ENCODE measurements around the gene FGFBP2.

The FGFBP2 gene

DNA sequence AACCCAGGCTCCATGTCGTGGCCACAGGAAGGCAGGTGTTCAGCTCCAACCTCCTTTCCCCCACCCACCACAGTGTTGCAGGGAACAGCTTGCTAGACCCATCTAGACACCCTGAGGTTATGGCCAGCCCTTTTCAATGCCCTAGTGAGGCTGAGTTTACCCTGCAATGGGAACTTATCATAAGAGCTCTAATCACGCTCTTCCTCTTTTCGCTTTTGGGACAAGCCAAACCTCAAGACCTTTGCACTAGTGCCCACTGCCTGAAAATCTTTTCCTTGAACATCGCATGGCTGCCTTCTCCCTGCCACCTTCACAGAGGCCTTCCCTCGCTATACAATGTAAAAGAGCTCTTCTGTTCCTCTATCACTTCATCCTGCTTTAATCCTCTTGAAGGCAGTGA lies 2.4 kb upstream of the FGFBP2 start:
- DNase-seq = no peak

GRCh38 chr4:15964159-15964558 lies 1.2 kb upstream of the FGFBP2 start:
- DNase-seq = no peak

DNA sequence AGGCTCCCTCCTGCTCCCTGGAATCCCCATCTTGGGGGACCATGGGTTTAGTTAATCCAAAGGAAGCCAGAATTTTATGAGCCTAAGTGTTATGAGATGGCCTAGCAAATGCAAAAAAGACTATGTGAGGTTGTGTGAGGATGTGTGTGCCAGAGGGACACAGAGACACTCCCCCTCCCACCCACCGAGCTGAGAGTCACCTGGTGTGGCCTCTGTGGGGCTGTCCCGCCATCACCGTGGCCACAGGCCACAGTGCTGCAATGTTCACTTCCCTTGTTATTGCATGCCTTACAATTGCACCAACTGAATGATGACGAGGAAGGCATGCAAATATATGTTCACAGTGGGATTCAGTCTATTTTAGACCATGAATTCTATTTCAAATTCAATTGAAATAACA lies 601 bp upstream of the FGFBP2 start:
- DNase-seq = no peak

- DNase-seq = no peak
Observed at GRCh38 chr4:15961781-15962510, 1.0 kb downstream of the FGFBP2 start.

GRCh38 chr4:15958562-15958961 lies 4.4 kb downstream of the FGFBP2 start:
- DNase-seq = no peak

GRCh38 chr4:15956179-15956850 lies 6.7 kb downstream of the FGFBP2 start:
- peak; percentile 76 for DNase-seq

DNA sequence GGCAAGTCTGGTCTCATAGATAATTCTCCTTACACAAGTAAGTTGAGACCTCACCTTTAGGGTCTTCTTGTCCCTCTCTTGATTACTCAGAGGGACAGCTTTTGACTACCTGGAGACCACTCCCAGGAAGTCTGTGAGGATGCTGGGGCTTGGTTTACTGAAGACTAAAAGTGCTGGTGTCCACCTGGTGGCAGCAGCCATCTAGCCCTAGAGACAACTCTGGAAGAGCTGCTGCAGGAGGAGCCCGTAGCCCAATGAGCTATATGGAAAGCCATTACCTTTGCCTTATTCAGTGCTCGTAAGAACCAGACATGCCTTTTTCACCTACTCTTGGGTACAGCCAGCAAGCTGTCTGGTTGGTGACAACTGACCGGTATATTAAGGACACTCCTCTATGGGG lies 7.3 kb downstream of the FGFBP2 start:
- DNase-seq = no peak

GRCh38 chr4:15953625-15954024 lies 9.3 kb downstream of the FGFBP2 start:
- no peak for DNase-seq

GRCh38 chr4:15951781-15952180 lies 11.2 kb downstream of the FGFBP2 start:
- DNase-seq = no peak

DNA sequence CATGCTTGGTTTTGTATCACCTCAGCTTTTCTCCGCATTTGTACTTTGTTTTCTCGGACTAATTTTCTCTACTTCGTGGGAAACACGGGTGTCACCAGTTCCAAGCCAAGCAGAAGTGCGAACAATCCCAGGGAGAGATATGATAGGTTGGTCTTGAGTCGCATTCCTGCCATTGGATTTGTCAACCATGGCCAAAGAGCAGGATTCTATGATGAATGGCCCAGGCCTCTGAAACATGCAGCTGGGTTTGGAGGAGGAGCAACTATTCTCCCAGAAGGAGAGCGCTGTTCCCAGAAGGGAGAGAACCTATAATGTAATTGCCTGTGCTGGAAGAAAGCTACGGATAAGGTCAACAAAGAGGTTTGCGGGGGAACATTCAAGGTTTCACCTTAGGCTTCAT lies 14.1 kb downstream of the FGFBP2 start:
- no peak for DNase-seq

GRCh38 chr4:15947684-15948083 lies 15.3 kb downstream of the FGFBP2 start:
- DNase-seq = no peak

DNA sequence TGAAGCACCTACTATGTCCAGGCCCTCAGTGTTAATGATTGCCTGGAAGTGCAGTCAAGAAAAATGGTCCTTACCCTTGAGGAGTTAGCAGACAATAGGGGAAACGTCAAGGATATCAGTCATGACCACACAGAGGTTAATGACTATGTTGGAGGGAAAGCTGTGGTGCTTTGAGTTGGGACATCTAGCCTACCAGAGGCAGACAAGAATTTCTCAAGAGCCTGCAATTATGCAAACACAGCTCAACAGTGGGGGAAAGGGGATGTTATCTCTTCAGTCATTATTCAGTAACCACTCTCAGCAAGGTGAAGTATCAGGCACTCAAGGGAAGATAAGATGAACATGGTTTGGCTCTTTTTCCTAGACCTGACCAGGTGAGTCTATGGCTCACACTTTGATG lies 17.5 kb downstream of the FGFBP2 start:
- DNase-seq = no peak

- no peak for DNase-seq
Observed at GRCh38 chr4:15944895-15945294, 18.1 kb downstream of the FGFBP2 start.

DNA sequence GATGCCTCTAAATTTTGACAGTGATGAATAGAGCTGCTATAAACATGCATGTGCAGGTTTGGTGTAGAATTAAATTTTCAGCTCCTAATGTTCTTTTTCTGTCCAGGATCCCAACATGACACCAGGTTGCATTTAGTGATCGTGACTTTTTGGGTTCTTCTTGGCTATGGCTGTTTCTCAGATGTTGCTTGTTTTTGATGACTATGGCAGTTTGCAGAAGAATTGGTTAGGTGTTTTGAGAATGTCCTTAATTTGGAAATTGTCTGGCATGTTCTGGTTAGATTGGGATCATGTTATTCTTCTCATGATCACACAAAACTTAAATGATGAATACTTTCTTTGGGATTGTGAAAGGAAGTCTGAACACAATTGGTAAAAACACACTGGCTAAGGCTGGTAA lies 20.7 kb downstream of the FGFBP2 start:
- DNase-seq = no peak

- DNase-seq = no peak
Observed at GRCh38 chr4:15938640-15939039, 24.3 kb downstream of the FGFBP2 start, which contains the start of gene FGFBP1. Gene FGFBP1 (minus strand): TSS chr4:15938740. CDS start chr4:15936632, 2,108 bp downstream.

DNA sequence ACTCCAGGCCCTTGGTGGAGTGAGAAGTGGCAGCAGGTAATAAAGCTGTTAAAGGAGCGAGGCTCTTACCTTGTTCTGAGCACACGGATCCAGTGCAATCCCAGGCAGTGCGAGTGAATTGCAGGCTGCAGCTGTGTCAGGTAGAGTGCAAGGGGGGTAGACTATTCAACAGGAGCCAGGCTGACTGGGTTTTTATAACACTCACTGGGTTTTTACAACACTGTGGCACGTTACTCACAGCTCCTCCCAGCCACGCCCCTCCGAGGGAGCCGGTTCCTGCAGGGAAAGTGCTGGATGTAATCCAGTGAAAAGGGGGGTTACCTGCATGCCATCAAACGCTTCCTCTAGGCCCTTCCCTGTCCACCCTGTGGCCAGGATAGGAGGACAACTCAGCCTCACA lies 24.8 kb downstream of the FGFBP2 start:
- DNase-seq = no peak

GRCh38 chr4:15936495-15936894 lies 26.5 kb downstream of the FGFBP2 start:
- DNase-seq = no peak

- DNase-seq = no peak
Observed at GRCh38 chr4:15935504-15936402, 27.2 kb downstream of the FGFBP2 start.

DNA sequence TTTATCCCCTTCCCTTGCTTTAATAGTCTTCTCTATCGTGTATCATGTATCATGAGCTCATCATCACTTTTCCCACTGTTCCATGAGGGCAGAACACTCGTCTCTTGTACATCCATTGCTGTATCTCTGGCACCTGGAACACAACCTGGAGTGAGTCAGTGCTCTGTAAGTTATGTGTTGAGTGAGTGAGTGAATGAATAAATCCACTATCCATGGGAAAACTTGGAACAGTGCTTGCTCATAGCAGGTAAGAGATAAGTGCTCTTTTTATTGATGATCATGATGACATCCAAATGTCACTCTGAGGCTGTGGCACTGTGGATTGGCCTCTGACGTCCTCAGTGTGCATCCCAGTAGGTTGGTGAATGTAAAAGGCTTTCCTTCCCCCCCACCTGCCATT lies 28.7 kb downstream of the FGFBP2 start:
- DNase-seq = no peak

DNA sequence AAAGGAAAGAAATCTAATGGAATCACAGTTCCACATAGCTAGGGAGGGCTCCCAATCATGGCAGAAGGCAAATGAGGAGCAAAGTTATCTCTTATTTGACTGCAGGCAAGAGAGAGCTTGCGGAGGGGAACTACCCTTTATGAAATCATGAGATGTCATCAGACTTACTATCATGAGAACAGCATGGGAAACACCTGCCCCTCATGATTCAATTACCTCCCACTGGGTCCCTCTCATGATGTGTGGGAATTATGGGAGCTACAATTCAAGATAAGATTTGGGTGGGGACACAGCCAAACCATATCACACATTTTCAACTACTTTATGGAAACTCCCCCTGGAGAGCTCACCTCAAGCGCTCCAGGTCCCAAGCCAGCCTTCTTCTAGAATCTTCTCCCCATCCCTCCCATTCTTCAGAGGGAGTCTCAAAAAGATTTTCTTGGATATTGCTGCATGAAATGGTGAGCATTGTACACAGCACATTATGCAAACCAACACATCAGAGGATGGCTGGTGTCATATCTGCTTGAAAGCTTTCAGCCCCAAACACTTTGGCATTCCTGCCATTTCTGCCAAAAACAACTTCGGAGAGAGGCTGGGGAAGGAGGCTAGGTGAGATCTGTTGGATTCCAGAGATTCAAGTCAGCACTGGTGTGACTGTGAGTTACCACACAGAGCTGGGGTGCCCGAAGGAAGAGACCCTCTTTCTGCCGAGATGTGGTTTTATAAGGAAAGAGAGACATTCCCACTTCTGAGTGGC lies 31.3 kb downstream of the FGFBP2 start:
- DNase-seq = no peak

- no peak for DNase-seq
Observed at GRCh38 chr4:15930314-15930713, 32.7 kb downstream of the FGFBP2 start.

GRCh38 chr4:15929540-15929939 lies 33.4 kb downstream of the FGFBP2 start:
- DNase-seq = no peak

- DNase-seq = no peak
Observed at GRCh38 chr4:15928883-15929282, 34.1 kb downstream of the FGFBP2 start.
